HG03103 (cell line): ENCODE measurements around the gene IL17B.

ENCODE experiments used
- ATAC-seq: cut with Tn5 transposase; IDR thresholded peaks from one replicate; pipeline ENCODE4 v1.9.1; 2021; ENCODE audit warnings: low read depth; ENCODE audit not compliant: unreplicated experiment

The IL17B gene

DNA sequence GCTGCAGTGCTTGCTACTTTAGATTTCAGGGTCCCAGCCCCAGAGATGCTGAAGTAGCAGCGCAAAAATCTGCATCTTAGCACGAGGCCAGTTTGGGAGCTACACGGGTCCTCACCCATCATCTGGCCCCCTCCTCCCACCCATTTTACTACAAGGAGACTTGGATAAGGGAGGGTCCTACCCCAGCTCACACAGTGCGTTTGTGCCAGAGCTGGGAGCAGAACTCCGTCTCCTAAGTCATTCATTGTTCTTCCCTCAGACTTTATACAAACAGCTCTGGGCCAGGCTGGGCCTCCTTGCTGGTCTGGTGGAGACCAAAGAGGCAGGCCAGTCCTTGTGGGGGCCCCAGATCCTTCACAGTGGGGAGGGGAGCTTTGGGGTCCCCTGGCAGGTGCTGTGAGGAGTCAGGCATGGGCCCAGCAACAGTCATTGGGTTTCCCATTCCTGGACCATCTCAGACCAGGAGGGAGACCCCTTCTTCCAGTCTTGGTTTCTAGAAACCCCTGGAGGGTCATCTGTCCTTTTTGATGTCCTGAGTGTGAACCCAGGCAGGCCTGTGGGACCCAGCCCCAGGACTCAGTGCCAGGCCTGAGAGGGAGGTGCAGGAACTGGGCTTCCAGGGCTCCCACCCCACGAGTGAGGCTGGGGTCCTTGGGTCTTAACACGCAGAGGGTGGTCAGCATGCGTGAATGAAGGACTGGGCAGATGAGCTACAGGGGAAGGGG, 2.3 kb upstream of the IL17B start:
- ATAC-seq, result no peak

DNA sequence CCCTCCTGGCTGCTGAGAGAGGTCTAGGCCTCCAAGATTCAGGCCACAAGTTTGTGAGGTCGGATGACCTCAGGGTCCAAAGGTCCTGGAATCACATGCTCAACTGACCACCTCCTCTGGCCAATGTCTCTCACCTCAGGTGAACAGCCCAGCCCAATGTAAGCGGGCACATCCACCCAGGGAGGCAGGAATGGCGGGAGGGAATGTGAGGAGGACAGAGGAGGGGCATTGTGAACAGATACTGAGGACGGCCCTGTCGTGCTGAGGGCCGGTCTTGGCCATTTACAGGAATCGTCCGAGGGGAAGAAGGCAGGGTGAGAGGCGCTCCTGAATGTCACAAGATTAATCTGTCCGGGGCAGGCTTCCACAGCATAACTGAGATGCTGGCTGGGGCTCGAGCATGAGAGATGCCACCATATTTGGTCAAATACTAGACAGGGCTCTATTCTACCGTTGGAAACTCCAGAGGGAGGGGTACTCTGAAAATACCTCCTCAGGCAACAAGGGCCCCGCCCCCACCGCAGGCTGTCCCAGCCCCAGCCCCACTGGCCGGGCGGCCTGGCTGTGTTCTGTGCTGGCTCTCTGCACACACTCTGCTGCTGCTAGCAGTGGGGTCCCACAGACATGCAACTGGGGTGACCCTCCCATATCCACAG, 1.5 kb upstream of the IL17B start:
- no peak for ATAC-seq

DNA sequence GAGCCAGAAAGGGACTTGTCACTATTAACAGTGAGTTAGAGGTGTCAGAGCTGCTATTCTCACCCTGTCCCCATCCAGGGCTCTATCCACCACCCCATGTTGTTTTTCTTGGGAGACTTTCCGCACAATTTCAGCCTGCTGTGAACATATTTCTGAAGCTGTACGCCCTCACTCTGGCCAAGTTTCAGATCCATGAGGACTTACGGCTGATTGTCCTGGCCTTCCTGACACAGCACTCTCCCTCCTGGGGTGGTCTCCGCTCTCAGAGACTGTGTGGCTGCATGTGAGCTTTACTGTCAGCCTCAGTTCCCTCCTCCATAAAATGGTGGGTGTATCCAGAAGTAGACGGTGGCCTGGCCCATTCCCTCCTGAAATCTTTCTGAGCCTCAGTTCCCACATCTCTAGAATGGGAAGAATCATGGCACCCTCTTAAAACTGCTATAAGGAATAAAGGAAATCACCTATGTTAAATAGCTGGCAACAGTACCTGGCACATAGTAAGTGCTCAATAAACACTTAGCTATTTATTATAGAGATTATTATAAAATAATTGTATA, 804 bp upstream of the IL17B start:
- no peak for ATAC-seq

DNA sequence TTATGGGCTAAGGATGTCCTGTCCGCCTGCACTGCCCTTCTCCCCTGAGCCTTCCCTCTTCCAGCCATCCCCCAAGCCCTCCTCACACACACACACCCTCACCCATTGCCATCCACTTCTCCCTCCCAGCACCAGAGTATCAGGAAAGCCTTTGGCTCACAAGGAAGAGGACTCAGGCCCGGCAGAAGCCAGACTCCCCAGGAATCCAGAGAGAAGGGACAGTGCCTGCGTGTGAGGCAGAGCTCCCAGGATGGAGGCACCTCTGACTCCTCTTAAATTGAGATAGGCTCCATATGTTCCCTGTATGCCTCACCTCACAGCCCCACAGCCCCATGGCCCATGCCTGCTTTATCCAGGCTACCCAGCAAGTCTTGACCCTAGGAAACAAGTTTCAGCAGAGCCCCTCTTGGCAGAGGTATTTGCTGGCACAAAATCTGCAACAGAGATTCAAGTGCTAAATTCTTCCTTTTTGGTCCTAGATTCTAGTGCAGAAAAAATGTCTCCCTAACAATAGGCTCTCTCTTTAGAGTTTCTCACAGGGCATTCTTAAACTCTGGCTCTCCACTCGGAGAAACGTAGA, 761 bp downstream of the IL17B start:
- no peak for ATAC-seq

DNA sequence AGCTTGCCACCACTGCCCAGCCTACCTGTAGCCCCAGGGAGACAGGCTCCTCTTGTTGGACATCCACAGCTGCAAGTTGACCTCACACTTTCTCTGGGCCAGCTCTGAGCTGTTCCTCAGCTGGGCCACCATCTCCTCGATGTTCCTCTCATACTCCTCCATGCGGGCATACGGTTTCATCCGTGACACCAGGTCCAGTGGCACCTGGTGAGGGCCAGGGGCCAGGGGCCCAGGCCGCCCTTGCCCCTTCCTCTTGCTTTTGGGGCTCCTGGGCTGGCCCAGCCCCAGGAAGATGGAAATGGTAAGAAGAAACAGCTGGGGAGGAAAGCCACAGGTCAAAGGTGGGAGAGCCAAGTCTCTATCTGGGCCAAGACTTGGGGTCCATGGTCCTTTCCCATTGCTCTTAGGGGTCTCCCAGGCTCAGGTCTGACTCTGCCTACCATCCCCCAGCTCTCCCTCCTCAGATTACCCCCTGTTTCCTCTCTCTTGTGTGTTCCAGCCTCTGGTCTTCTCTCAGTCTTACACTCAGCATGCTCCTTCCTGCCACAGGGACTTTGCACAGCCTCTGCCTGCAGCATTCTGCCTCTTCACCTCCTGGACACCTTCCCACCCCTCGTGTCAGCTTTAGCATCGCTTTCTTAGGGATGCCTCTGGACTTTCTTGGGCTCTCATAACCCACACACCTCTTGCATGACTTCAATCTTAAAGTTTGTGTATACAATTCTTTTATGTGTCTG, 2.2 kb downstream of the IL17B start:
- no peak for ATAC-seq

DNA sequence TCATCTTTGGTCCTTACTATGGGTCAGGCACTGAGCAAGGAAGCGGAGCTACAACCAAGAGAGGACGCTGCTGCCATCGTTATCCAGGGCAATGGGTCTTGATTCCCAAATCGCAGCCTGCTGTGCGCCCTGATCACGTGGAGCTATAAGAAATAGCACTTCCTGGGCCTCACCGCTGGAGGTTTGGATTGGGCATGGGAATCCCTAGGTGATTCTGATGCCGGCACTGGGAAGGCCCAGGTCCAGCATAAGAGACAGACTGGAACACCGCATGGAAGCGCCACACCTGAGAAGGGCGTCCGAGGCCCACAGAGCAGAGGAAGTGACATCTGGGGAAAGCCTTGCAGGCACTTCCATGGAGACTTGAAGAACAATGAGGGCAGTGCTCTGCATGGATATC, 3.0 kb downstream of the IL17B start:
- ATAC-seq, result no peak

DNA sequence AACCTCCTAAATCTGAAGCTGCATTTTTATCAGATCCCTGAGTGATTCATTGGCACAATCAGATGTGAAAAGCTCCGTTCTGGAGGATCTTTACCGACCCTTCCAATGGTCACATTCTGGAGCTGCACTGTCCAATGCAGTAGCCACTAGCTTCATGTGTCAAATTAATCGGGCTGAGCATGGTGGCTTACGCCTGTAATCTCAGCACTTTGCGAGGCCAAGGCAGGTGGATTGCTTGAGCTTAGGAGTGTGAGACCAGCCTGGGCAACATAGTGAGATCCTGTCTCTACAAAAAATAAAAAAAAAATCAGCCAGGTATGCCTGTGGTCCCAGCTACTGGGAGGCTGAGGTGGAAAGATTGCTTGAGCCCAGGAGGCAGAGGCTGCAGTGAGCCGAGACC, 3.7 kb downstream of the IL17B start:
- ATAC-seq, result no peak

DNA sequence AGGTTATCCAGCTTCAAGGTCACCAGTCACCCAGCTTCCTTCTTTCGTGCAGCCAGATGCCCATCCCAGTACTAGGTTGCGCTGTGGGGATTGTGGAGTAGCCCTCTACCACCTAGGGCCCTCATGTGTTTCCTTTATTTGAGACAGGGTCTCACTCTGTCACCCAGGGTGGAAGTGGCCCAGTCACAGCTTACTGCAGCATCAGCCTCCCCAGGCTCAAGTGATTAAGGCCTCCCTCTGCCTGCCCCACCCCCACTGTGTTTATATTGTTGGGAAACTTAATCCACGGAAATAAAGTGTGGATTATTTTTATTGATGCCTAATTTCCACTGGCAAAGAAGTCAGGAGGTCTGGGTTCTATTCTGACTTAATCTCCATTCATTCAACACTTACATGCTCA, 4.3 kb downstream of the IL17B start:
- no peak for ATAC-seq

DNA sequence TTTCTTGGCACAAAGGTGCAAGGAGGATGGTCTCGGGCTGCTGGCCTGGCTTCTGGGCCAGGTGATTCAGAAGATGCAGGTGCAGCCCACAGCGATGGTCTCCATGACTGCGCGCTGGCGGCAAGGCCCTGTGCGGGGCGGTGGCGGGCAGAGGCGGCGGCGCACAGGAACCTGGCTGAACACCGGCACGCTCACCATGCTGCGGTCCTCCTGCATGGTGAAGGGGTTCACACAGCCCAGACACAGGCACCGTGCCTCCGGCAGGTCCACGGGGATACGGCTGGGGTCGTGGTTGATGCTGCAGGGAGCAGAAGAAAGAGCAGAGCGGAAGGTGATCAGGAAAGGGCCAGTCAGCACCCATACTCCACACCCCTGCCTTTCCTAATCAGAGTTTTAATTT, 4.8 kb downstream of the IL17B start:
- no peak for ATAC-seq

DNA sequence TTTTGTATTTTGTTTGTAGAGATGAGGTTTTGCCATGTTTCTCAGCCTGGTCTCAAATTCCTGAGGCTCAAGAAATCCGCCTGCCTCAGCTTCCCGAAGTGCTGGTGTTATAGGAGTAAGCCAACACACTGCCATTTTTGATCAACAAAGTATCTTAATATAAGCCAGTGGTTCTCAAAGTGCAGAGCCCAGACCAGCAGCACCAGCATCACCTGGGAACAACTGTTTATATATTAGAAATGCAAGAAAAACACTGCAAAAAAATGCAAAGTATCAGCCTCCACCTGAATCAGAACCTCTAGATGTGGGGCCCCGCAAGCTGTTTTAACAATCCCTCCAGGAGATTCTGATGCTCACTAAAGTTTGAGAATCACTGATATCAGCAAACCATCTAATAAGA, 6.2 kb downstream of the IL17B start:
- no peak for ATAC-seq

DNA sequence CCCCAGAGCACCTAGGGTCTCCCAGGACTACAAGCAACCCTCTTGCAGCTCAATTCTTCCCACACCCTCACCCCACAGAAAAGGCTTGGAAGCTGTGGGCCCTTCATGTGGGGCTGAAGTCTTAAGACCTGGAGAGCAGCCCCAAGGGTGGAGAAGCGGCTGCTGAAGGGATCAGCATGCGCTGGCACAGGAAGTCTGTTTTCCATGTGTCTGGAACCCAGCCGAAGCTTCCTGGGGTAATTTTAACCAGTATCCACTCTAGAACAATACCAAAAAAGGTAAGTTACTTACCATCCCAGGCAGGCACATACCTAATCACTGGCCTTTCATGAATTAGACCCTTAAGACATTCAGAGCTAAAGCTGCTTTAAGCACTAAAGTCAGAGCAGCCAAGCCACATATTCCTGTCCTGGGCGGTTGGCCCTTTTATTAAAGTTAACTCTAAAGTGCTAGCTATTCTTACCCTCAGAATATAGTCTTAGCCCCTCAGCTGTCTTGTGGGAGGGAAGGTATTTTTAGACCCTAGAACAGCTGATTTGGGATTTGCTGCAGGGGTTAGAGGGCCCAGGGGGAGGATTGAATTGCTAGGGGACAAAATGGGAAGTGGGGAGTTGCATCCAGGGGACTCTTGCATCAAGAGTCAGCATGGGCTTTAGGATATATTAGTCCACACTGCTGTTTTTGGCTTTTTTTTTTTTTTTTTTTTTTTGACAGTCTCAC, 6.9 kb downstream of the IL17B start:
- ATAC-seq, result no peak

DNA sequence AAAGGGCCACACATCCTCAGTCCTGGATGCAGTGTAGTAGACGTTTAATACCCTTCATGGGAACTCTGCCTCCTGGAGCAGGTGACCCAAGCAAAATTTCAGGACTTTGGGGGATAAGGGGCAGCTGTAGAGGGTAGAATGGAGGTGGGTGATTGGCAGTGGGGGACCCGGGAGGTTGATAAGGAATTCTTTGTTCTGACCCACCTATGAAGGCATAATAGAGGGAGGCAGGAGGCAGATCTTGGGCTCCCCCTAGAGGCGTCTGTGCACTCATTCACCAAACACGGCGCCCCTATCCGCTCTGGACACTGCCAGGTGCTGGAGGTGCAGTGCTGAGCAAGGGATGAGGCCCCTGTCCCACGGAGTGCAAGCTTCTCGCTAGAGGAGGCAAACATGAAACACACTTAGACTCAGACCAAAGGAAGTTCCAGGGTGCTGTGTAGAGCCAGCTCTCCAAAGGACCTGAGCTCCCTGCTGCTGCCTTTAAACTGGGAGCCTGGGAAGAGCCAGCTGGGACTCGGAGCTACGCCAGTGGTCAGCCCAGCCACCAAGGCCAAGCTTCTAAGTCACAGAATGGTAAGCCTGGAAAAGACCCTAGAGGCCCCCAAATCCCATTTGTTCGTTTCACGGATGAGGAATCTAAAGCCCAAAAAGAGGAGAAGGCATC, 7.7 kb downstream of the IL17B start:
- ATAC-seq, result peak; percentile 80

DNA sequence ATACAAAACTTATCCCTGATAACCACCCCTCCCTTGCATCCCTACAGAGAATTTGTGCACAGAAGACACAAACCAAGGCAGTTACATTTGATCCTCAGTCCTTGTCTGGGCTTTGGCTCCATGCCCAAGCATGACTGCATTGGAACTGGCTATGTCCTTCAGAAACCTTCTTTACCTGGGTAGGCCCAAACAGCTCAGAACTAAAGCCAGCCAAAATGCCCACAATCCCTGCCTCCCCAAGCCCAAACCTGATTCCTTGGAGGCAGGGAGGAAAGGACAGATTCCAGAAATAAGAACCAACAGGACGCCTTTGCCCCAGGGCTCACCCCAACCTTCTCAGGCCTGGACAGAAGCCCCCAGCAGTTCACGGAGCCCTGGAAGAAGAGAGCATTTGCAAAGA, 8.2 kb downstream of the IL17B start:
- ATAC-seq, result no peak

DNA sequence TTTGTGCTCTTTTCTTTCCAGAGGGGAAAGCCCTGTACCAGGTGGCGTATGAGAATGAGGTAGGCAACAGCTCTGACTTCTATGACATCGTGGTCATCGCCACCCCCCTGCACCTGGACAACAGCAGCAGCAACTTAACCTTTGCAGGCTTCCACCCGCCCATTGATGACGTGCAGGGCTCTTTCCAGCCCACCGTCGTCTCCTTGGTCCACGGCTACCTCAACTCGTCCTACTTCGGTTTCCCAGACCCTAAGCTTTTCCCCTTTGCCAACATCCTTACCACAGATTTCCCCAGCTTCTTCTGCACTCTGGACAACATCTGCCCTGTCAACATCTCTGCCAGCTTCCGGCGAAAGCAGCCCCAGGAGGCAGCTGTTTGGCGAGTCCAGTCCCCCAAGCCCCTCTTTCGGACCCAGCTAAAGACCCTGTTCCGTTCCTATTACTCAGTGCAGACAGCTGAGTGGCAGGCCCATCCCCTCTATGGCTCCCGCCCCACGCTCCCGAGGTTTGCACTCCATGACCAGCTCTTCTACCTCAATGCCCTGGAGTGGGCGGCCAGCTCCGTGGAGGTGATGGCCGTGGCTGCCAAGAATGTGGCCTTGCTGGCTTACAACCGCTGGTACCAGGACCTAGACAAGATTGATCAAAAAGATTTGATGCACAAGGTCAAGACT, 11.0 kb downstream of the IL17B start:
- no peak for ATAC-seq

DNA sequence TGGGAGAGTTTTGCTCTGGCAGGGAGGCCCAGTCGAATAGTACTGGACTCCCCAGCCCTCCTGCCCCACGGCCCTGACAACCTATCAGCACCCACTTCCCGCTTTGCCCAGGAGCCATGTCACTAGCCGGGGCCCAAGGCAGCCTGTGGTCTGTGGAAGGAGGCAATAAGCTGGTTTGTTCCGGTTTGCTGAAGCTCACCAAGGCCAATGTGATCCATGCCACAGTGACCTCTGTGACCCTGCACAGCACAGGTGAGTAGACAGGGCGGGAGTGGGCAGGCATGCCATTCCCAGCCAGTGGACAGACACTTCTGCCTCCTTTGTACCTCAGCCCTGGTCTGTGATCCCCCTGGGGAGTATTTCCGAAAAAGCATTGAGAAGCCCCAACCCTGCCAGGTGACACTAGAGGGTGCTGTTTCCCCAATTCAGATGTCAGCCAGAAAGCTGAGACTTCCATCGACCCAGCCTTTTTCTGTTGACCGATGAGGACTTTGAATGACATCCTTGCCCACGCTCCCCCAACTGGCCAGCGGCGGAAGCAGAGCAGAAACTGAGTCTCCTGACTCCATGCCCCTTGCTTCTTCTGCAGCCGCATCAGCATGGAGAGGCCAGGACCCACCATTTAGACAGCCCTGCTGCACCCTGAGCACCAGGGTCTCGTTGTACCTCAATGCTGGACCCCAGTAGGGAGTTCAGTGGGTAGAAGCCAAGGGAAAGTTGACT, 11.7 kb downstream of the IL17B start:
- peak; percentile 75 for ATAC-seq

DNA sequence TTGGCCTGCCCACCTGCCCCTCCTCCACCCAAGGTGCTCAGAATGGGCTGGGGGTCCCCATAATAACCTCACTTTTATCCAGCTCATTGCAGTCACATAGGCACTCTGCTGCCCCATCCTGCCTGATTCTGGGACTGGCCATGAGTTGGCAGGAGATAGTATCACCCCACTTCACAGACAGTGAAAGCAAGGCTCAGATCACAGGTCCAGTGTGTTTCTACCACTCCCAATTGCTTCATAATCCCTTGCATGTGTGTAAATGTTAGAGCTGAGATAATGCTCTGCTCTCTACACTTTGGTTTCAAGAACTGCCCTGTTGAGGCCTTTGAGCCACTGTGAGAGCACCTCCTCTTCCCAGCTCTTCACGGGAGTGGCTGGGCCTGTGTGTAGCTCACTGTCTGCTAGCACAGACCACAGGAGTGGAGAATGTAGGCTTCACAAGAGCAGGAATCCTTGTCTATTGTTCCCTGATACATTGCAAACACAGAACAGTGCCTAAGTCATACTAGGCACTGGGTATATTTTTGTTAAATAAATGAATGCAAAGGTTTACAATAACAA, 12.8 kb downstream of the IL17B start:
- no peak for ATAC-seq

DNA sequence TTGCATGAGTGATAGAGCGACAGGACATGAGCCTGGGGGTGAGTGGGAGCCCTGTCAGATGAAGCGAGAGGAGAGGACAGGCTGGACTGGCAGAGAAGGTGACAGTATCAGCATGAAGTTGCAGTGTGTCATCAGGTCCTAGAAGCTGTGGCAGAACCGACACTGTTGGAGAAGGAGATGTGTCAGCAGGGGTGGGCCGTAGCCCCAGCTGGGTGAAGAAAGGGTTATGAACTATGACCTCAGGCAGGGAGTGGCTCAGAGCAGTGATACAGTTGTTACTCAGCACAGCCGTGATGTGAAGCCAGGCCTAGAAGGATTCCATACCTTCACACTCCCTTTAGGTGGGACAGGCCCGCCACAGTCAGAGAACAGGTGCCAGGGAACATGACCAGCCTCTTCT, 13.7 kb downstream of the IL17B start:
- no peak for ATAC-seq

DNA sequence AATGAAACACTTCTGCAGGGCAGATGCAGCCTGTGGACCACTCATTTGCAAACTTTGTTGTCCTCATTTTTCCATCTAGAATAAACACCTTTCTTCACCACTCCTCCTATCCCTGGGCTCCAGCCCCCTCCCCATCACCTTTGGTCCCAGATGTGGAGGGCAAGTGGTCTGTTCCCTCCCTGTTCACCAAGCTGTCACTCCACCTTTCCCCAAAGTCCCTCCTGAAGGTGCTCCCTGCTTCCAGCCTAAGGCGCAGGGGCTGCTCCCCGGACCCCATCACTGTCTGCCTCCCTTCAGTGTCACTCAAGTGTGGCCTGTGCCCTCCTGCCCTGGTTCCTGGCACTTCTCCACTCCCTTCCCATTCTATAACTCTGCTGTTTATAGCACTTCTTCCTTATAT, 14.4 kb downstream of the IL17B start:
- ATAC-seq, result no peak

DNA sequence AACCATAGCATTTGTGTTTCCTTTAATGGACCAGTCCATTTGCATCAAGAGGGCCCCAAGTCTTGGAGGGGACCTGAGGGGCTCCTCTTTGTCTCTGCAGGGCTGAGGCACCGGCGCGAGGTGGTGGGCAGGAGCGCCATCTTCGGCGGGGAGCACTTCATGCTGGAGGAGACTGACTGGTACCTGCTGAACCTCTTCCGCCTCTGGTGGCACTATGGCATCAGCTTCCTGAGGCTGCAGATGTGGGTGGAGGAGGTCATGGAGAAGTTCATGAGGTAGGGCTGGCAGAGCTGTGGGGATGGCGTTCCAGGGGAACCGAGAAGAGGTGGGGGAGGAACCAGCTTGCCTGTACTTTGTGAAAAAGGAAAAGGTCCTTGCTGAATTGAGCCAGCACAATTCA, 15.2 kb downstream of the IL17B start:
- no peak for ATAC-seq
